Measurements from ENCODE around the gene PRRG4.

Gene PRRG4

GRCh38 chr11:32838505-32839274 is 9.0 kb downstream of the PRRG4 start:
- no peak for DNase-seq (ENCODE audit: extremely low read depth, low read depth)

GRCh38 chr11:32839308-32839707 is 9.6 kb downstream of the PRRG4 start:
- TF ChIP-seq CTCF (IDR thresholded peaks at IDR 0.05; ENCODE audit: low read depth, low read length, missing control alignments) = no peak
- no peak for DNase-seq (ENCODE audit: extremely low read depth, low read depth)
- H3K4me3 ChIP-seq (replicated peaks; ENCODE audit: low read depth, low read length) = no peak overlapping the region

More at GRCh38 chr11:32838505-32839274, 9.0 kb downstream of the PRRG4 start:
- no peak for TF ChIP-seq CTCF (IDR thresholded peaks at IDR 0.05; ENCODE audit: low read depth, low read length, missing control alignments)
- H3K4me3 ChIP-seq (replicated peaks; ENCODE audit: low read depth, low read length) = no peak overlapping the region

- no peak for DNase-seq (ENCODE audit: extremely low read depth, low read depth)
- no peak for TF ChIP-seq CTCF (IDR thresholded peaks at IDR 0.05; ENCODE audit: low read depth, low read length, missing control alignments)
- no peak overlapping the region for H3K4me3 ChIP-seq (replicated peaks; ENCODE audit: low read depth, low read length)
These were observed 10.9 kb downstream of the PRRG4 start for GRCh38 chr11:32840587-32840986.

DNA sequence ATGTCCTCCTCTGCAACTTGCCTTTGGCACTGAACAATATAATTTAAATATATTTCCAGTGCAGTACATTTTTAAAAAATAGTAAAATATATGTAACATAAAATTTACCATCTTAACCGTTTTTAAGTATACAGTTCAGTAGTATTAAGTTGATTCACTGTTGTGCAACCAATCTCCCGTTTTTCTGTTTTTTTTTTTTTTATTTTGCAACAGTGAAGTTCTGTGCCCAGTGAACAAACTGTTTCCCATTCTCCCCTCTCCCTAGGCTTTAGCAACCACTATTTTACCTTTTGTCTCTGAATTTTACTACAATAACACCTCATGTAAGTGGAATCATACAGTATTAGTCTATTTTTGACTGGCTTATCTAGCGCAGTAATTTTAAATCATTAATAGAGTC is 13.8 kb downstream of the PRRG4 start:
- TF ChIP-seq CTCF (IDR thresholded peaks at IDR 0.05; ENCODE audit: low read depth, low read length, missing control alignments) = no peak
- no peak overlapping the region for H3K4me3 ChIP-seq (replicated peaks; ENCODE audit: low read depth, low read length)
- DNase-seq (ENCODE audit: extremely low read depth, low read depth) = no peak

- DNase-seq (ENCODE audit: extremely low read depth, low read depth) = no peak
- H3K4me3 ChIP-seq (replicated peaks; ENCODE audit: low read depth, low read length) = no peak overlapping the region
- no peak for TF ChIP-seq CTCF (IDR thresholded peaks at IDR 0.05; ENCODE audit: low read depth, low read length, missing control alignments)
These were observed 17.8 kb downstream of the PRRG4 start for GRCh38 chr11:32847511-32847910.

GRCh38 chr11:32849761-32850160 is 20.0 kb downstream of the PRRG4 start:
- TF ChIP-seq CTCF (IDR thresholded peaks at IDR 0.05; ENCODE audit: low read depth, low read length, missing control alignments) = no peak
- no peak for DNase-seq (ENCODE audit: extremely low read depth, low read depth)

GRCh38 chr11:32851251-32851650 is 21.5 kb downstream of the PRRG4 start:
- H3K4me3 ChIP-seq (replicated peaks; ENCODE audit: low read depth, low read length) = no peak overlapping the region
- no peak for DNase-seq (ENCODE audit: extremely low read depth, low read depth)

More at GRCh38 chr11:32849761-32850160, 20.0 kb downstream of the PRRG4 start:
- H3K4me3 ChIP-seq (replicated peaks; ENCODE audit: low read depth, low read length) = no peak overlapping the region

More at GRCh38 chr11:32851251-32851650, 21.5 kb downstream of the PRRG4 start:
- no peak for TF ChIP-seq CTCF (IDR thresholded peaks at IDR 0.05; ENCODE audit: low read depth, low read length, missing control alignments)
